GM23338 (cell line): ENCODE measurements around the gene KIRREL3. TPM values are rescaled to one million over a fixed set of nuclear protein-coding genes. Genes with fewer than 3 reads are reported as not detected.

Experiments
- ATAC-seq: fragments of 200-7000 bp; cut with Tn5 transposase; 3 replicates; pipeline ENCODE4 v1.9.1; 2020
- DNase-seq: peaks from one replicate; pipeline ENCODE4 v3.0.0-alpha.2; 2015; ENCODE audit warnings: low spot score
- H2AFZ ChIP-seq: fragments of 200-600 bp; sonication (generic); 2 replicates; pipeline ENCODE4 v1.8.0; 2016; ENCODE audit warnings: antibody characterized with exemption, mild to moderate bottlenecking, moderate library complexity
- H3F3A ChIP-seq: fragments of 200-600 bp; sonication (generic); replicated peaks from 2 replicates; pipeline ENCODE4 v1.8.0; 2017; ENCODE audit warnings: antibody characterized with exemption, mixed run types, low read depth
- H3K27ac ChIP-seq: fragments of 200-600 bp; sonication (generic); 2 replicates; pipeline ENCODE4 v1.6.1; 2016; ENCODE audit warnings: low read depth
- H3K27me3 ChIP-seq: fragments of 200-600 bp; sonication (generic); 2 replicates; pipeline ENCODE4 v1.8.0; 2016; ENCODE audit warnings: mild to moderate bottlenecking, mixed run types, moderate library complexity; ENCODE audit not compliant: insufficient read depth
- H3K36me3 ChIP-seq: fragments of 200-600 bp; sonication (generic); 2 replicates; pipeline ENCODE4 v1.8.0; 2016; ENCODE audit warnings: mild to moderate bottlenecking; ENCODE audit not compliant: insufficient read depth
- H3K4me1 ChIP-seq: fragments of 200-600 bp; sonication (generic); 2 replicates; pipeline ENCODE4 v1.8.0; 2016; ENCODE audit warnings: mild to moderate bottlenecking, moderate library complexity; ENCODE audit not compliant: insufficient read depth
- H3K4me2 ChIP-seq: fragments of 200-600 bp; sonication (generic); 2 replicates; pipeline ENCODE4 v1.7.1; 2017; ENCODE audit warnings: mixed run types
- H3K4me3 ChIP-seq: fragments of 200-600 bp; sonication (generic); 2 replicates; pipeline ENCODE4 v1.6.1; 2016; ENCODE audit warnings: mixed run types
- H3K79me2 ChIP-seq: fragments of 200-600 bp; sonication (generic); replicated peaks from 2 replicates; pipeline ENCODE4 v1.8.0; 2017; ENCODE audit warnings: mild to moderate bottlenecking; ENCODE audit not compliant: insufficient read depth
- H3K9me2 ChIP-seq: fragments of 200-600 bp; sonication (generic); 2 replicates; pipeline ENCODE4 v1.8.0; 2017; ENCODE audit not compliant: insufficient read depth
- H4K20me1 ChIP-seq: fragments of 200-600 bp; sonication (generic); replicated peaks from 2 replicates; pipeline ENCODE4 v1.8.0; 2017; ENCODE audit warnings: mild to moderate bottlenecking; ENCODE audit not compliant: insufficient read depth
- H3K27ac Mint-ChIP-seq: 2 replicates; pipeline ENCODE4 v1.8.0; 2020; ENCODE audit warnings: inconsistent platforms, mild to moderate bottlenecking, moderate library complexity, mixed read lengths
- H3K27me3 Mint-ChIP-seq: 3 replicates; pipeline ENCODE4 v1.8.0; 2022; ENCODE audit warnings: low read depth, mild to moderate bottlenecking, moderate library complexity, mixed read lengths, inconsistent platforms; ENCODE audit not compliant: insufficient read depth, poor library complexity
- H3K36me3 Mint-ChIP-seq: 3 replicates; pipeline ENCODE4 v1.8.0; 2021; ENCODE audit warnings: low read depth, mild to moderate bottlenecking, inconsistent platforms, moderate library complexity, mixed read lengths
- H3K4me1 Mint-ChIP-seq: 3 replicates; pipeline ENCODE4 v1.8.0; 2020; ENCODE audit warnings: mild to moderate bottlenecking, inconsistent platforms, mixed read lengths
- H3K4me3 Mint-ChIP-seq: 3 replicates; pipeline ENCODE4 v1.8.0; 2021; ENCODE audit warnings: moderate library complexity, mild to moderate bottlenecking, inconsistent platforms, mixed read lengths
- H3K9me3 Mint-ChIP-seq: 3 replicates; pipeline ENCODE4 v1.8.0; 2020; ENCODE audit warnings: moderate library complexity, mild to moderate bottlenecking, inconsistent platforms, mixed read lengths
- EZH2 ChIP-seq: fragments of 200-600 bp; sonication (generic); IDR thresholded peaks from one replicate; pipeline ENCODE4 v1.8.0; 2017; ENCODE audit warnings: antibody characterized with exemption, mild to moderate bottlenecking, low read depth; ENCODE audit not compliant: unreplicated experiment
- JUNB ChIP-seq: IDR thresholded peaks from one replicate; pipeline ENCODE4 v1.6.1; 2016; ENCODE audit warnings: antibody characterized with exemption; ENCODE audit not compliant: unreplicated experiment
- NANOG ChIP-seq: IDR thresholded peaks from 2 replicates; pipeline ENCODE4 v1.6.1; 2016; ENCODE audit warnings: antibody characterized with exemption, borderline replicate concordance
- POLR2AphosphoS5 ChIP-seq: IDR thresholded peaks from 2 replicates; pipeline ENCODE4 v1.6.1; 2016; ENCODE audit warnings: antibody characterized with exemption, low read depth
- ZNF114 ChIP-seq: fragments of 250-450 bp; sonication (Bioruptor Pico); IDR thresholded peaks from 2 replicates; pipeline ENCODE4 v1.5.0; 2020; ENCODE audit warnings: mild to moderate bottlenecking, moderate library complexity
- polyA plus RNA-seq: library from polyadenylated mRNA; unstranded; fragments of >200 nt; fragmentation: Nextera tagmentation; extraction: Ambion mirVana; gene quantifications from 2 replicates; pipeline ENCODE4 v1.2.1, GENCODE V29; 2016
- total RNA-seq: library from RNA; depleted of rRNA; stranded (reverse); fragments of >200 nt; shearing (Covaris generic); gene quantifications from 2 replicates; pipeline ENCODE4 v1.2.3, GENCODE V29; 2014
- TF ChIP-seq, protein P1 (sequence below): IDR thresholded peaks from one replicate; pipeline ENCODE4 v1.6.1; 2018; ENCODE audit warnings: antibody characterized with exemption; ENCODE audit not compliant: unreplicated experiment
- TF ChIP-seq, protein P2 (sequence below): IDR thresholded peaks from 2 replicates; pipeline ENCODE4 v1.6.1; 2016; ENCODE audit warnings: antibody characterized with exemption
- TF ChIP-seq, protein P3 (sequence below): fragments of 250-450 bp; sonication (Bioruptor Pico); IDR thresholded peaks from 2 replicates; pipeline ENCODE4 v1.5.0; 2020; ENCODE audit warnings: mild to moderate bottlenecking, moderate library complexity

KIRREL3 gene
- total and polyA plus RNA-seq, 2 experiments from 2014 or later = 0.13 to 1.5 TPM

DNA sequence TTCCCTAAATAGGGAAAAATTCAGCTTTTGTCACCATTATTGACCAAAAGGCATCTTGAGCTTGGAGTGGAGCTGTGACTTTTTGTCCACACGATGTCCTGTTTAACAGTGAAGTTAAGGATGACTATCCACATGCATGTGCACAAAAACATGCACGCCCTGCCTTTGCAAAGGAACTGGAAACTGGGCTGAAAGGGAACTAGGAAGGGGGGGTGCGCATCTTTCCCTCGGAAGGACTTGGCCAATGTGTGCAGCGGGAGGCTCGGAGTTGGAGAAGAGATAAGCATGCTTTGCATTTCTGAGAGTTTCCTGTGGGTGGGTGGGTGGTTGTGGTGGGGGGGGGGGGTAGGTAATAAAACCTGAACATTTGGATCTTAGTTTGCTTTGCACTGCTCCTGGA, 411 bp upstream of the KIRREL3 start:
- Histone ChIP-seq H3K9me2 (no peaks in the 10 kb centered on the region), H4K20me1 (no peaks in the 10 kb centered on the region), H3K79me2 (no peaks in the 10 kb centered on the region), H3K4me1 (peaks cover 29% of the 10 kb centered on the region), H3K4me3 (peak overlapping the region; percentile 67), H3F3A (no peaks in the 10 kb centered on the region), H3K36me3 (no peaks in the 10 kb centered on the region), H2AFZ (peak overlapping the region; percentile 93; the same call in 1 of the 2 replicates), H3K27me3 (peaks cover 70% of the 10 kb centered on the region), H3K27ac (no peak overlapping the region), H3K4me2 (peak overlapping the region; percentile 91)
- peaks cover 25% of the 10 kb centered on the region for H3K4me1 Mint-ChIP-seq
- H3K27me3 Mint-ChIP-seq = peaks cover 8% of the 10 kb centered on the region
- no peak overlapping the region for H3K27ac Mint-ChIP-seq
- H3K4me3 Mint-ChIP-seq = peak overlapping the region; percentile 4; the same call in 1 of the 3 replicates
- ATAC-seq (no peak), DNase-seq (no peak)
- TF ChIP-seq, protein P1, sequence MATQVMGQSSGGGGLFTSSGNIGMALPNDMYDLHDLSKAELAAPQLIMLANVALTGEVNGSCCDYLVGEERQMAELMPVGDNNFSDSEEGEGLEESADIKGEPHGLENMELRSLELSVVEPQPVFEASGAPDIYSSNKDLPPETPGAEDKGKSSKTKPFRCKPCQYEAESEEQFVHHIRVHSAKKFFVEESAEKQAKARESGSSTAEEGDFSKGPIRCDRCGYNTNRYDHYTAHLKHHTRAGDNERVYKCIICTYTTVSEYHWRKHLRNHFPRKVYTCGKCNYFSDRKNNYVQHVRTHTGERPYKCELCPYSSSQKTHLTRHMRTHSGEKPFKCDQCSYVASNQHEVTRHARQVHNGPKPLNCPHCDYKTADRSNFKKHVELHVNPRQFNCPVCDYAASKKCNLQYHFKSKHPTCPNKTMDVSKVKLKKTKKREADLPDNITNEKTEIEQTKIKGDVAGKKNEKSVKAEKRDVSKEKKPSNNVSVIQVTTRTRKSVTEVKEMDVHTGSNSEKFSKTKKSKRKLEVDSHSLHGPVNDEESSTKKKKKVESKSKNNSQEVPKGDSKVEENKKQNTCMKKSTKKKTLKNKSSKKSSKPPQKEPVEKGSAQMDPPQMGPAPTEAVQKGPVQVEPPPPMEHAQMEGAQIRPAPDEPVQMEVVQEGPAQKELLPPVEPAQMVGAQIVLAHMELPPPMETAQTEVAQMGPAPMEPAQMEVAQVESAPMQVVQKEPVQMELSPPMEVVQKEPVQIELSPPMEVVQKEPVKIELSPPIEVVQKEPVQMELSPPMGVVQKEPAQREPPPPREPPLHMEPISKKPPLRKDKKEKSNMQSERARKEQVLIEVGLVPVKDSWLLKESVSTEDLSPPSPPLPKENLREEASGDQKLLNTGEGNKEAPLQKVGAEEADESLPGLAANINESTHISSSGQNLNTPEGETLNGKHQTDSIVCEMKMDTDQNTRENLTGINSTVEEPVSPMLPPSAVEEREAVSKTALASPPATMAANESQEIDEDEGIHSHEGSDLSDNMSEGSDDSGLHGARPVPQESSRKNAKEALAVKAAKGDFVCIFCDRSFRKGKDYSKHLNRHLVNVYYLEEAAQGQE = no peak
- TF ChIP-seq, protein P2, sequence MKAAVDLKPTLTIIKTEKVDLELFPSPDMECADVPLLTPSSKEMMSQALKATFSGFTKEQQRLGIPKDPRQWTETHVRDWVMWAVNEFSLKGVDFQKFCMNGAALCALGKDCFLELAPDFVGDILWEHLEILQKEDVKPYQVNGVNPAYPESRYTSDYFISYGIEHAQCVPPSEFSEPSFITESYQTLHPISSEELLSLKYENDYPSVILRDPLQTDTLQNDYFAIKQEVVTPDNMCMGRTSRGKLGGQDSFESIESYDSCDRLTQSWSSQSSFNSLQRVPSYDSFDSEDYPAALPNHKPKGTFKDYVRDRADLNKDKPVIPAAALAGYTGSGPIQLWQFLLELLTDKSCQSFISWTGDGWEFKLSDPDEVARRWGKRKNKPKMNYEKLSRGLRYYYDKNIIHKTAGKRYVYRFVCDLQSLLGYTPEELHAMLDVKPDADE = no peak
- TF ChIP-seq, protein P3, sequence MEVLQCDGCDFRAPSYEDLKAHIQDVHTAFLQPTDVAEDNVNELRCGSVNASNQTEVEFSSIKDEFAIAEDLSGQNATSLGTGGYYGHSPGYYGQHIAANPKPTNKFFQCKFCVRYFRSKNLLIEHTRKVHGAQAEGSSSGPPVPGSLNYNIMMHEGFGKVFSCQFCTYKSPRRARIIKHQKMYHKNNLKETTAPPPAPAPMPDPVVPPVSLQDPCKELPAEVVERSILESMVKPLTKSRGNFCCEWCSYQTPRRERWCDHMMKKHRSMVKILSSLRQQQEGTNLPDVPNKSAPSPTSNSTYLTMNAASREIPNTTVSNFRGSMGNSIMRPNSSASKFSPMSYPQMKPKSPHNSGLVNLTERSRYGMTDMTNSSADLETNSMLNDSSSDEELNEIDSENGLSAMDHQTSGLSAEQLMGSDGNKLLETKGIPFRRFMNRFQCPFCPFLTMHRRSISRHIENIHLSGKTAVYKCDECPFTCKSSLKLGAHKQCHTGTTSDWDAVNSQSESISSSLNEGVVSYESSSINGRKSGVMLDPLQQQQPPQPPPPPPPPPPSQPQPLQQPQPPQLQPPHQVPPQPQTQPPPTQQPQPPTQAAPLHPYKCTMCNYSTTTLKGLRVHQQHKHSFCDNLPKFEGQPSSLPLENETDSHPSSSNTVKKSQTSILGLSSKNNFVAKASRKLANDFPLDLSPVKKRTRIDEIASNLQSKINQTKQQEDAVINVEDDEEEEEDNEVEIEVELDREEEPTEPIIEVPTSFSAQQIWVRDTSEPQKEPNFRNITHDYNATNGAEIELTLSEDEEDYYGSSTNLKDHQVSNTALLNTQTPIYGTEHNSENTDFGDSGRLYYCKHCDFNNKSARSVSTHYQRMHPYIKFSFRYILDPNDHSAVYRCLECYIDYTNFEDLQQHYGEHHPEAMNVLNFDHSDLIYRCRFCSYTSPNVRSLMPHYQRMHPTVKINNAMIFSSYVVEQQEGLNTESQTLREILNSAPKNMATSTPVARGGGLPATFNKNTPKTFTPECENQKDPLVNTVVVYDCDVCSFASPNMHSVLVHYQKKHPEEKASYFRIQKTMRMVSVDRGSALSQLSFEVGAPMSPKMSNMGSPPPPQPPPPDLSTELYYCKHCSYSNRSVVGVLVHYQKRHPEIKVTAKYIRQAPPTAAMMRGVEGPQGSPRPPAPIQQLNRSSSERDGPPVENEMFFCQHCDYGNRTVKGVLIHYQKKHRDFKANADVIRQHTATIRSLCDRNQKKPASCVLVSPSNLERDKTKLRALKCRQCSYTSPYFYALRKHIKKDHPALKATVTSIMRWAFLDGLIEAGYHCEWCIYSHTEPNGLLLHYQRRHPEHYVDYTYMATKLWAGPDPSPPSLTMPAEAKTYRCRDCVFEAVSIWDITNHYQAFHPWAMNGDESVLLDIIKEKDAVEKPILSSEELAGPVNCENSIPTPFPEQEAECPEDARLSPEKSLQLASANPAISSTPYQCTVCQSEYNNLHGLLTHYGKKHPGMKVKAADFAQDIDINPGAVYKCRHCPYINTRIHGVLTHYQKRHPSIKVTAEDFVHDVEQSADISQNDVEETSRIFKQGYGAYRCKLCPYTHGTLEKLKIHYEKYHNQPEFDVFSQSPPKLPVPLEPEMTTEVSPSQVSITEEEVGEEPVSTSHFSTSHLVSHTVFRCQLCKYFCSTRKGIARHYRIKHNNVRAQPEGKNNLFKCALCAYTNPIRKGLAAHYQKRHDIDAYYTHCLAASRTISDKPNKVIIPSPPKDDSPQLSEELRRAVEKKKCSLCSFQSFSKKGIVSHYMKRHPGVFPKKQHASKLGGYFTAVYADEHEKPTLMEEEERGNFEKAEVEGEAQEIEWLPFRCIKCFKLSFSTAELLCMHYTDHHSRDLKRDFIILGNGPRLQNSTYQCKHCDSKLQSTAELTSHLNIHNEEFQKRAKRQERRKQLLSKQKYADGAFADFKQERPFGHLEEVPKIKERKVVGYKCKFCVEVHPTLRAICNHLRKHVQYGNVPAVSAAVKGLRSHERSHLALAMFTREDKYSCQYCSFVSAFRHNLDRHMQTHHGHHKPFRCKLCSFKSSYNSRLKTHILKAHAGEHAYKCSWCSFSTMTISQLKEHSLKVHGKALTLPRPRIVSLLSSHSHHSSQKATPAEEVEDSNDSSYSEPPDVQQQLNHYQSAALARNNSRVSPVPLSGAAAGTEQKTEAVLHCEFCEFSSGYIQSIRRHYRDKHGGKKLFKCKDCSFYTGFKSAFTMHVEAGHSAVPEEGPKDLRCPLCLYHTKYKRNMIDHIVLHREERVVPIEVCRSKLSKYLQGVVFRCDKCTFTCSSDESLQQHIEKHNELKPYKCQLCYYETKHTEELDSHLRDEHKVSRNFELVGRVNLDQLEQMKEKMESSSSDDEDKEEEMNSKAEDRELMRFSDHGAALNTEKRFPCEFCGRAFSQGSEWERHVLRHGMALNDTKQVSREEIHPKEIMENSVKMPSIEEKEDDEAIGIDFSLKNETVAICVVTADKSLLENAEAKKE = no peak
- TF ChIP-seq JUNB = no peak
- TF ChIP-seq EZH2 = no peak
- TF ChIP-seq POLR2AphosphoS5 = no peak
- no peak for TF ChIP-seq NANOG
- TF ChIP-seq ZNF114 (CRISPR knock-in tag) = no peak
- no peaks in the 10 kb centered on the region for H3K9me3 Mint-ChIP-seq
- no peaks in the 10 kb centered on the region for H3K36me3 Mint-ChIP-seq
